Peyer's patch (tissue), 4 donors: ENCODE data around the gene TRIM39. TPM values are rescaled to one million over a fixed set of nuclear protein-coding genes. Genes with fewer than 3 reads are reported as not detected.
A peak's percentile ranks its signal among the peaks of the same experiment; 100 is the strongest.

Source experiments
- DNase-seq, 3 donors: peaks; one replicate each; pipeline ENCODE4 v3.0.0-alpha.2; 2017 to 2019
- H3K27ac ChIP-seq, 4 donors: fragments of 200-600 bp; sonication (generic); one replicate each; pipeline ENCODE4 v1.5.1; 2016 to 2019
- H3K27me3 ChIP-seq, 2 donors: fragments of 200-600 bp; sonication (generic); one replicate each; pipeline ENCODE4 v1.5.1; 2019
- H3K36me3 ChIP-seq, 3 donors: fragments of 200-600 bp; sonication (generic); one replicate each; pipeline ENCODE4 v1.5.1; 2016 to 2019
- H3K4me1 ChIP-seq, 4 donors: fragments of 200-600 bp; sonication (generic); one replicate each; pipeline ENCODE4 v1.5.1; 2016 to 2019
- H3K4me3 ChIP-seq, 4 donors: fragments of 200-600 bp; sonication (generic); 1 replicate in 3 of 4; 2 replicates in 1 of 4; pipeline ENCODE4 v1.5.1; 2016 to 2019; ENCODE audit warnings: mild to moderate bottlenecking in 1 of 4
- H3K9me3 ChIP-seq, 4 donors: fragments of 200-600 bp; sonication (generic); one replicate each; pipeline ENCODE4 v1.5.1; 2016 to 2019; ENCODE audit warnings: mild to moderate bottlenecking in 1 of 4
- POLR2A ChIP-seq, 2 donors: fragments of 450-650 bp; IDR thresholded peaks; one replicate each; pipeline ENCODE4 v1.5.1; 2017; ENCODE audit warnings: antibody characterized with exemption in 2 of 2, mild to moderate bottlenecking in 2 of 2, moderate library complexity in 2 of 2
- total RNA-seq, 4 donors: library from RNA; depleted of rRNA; stranded (reverse); fragments of >200 nt; gene quantifications; one replicate each; pipeline ENCODE4 v1.1.0, GENCODE V29; 2016
- TF ChIP-seq, protein P1 (sequence below), 6 experiments: fragments of 450-650 bp in 4 of 6; fragments of 200-600 bp in 2 of 6; sonication (generic) in 1 of 6; IDR thresholded peaks; one replicate each; pipeline ENCODE4 v1.5.1; 2017 to 2019; ENCODE audit warnings: antibody characterized with exemption in 6 of 6, mild to moderate bottlenecking in 3 of 6, moderate library complexity in 1 of 6

The TRIM39 gene
- total RNA-seq, 4 donors from 2014 or later, result 10.7 to 23.6 (median 16.4) TPM

- H3K4me1 ChIP-seq, result peaks cover 0 to 24% (median 11%) of the 10 kb centered on the region in 4 donors
- TF ChIP-seq, protein P1, sequence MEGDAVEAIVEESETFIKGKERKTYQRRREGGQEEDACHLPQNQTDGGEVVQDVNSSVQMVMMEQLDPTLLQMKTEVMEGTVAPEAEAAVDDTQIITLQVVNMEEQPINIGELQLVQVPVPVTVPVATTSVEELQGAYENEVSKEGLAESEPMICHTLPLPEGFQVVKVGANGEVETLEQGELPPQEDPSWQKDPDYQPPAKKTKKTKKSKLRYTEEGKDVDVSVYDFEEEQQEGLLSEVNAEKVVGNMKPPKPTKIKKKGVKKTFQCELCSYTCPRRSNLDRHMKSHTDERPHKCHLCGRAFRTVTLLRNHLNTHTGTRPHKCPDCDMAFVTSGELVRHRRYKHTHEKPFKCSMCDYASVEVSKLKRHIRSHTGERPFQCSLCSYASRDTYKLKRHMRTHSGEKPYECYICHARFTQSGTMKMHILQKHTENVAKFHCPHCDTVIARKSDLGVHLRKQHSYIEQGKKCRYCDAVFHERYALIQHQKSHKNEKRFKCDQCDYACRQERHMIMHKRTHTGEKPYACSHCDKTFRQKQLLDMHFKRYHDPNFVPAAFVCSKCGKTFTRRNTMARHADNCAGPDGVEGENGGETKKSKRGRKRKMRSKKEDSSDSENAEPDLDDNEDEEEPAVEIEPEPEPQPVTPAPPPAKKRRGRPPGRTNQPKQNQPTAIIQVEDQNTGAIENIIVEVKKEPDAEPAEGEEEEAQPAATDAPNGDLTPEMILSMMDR (IDR thresholded peaks at IDR 0.05), result no peak
- TF ChIP-seq POLR2A (IDR thresholded peaks at IDR 0.05), result no peak
- no peak for DNase-seq
- no peak overlapping the region for H3K4me3 ChIP-seq
- H3K36me3 ChIP-seq, result no peaks in the 10 kb centered on the region
- no peak overlapping the region for H3K27ac ChIP-seq
- no peaks in the 10 kb centered on the region for H3K9me3 ChIP-seq
- no peaks in the 10 kb centered on the region for H3K27me3 ChIP-seq
Observed at GRCh38 chr6:30323806-30324205, 2.9 kb upstream of the TRIM39 start.

DNA sequence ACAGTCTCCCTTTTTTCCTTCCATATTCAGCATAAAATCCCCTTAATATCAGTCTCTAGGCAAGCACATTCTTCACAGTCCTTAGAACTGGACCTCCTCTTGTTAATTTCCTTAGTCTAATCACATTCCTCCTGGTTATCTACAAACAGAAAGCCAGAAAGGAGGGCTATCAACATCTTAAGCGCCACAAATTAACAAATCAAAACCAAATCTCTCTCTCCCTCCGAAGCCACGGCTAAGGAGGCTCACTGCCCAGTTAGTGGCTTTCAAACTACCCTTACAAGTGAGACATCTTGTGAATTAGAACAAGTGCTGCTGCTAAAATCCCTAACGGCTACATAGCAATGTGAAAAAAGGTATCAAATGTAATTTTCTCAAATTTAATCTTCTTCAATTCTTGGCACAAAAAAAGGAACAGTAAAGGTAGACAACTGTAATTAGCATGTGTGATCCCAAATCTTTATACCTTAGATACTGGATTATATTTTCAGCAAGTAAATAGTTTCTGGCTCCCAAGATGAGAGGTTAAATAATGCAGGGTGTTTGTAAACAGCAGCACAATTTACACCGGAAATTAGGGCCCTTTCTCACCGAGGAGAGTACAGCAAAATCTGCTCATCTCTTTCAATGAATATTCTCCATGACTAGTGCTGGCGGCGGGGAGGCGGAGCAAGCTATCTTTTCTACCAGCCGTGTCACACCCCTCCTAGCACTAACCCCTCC is 1.4 kb upstream of the TRIM39 start:
- DNase-seq, result peak in 1 of 3 donors; percentile 64
- peaks cover 0 to 24% (median 11%) of the 10 kb centered on the region in 4 donors for H3K4me1 ChIP-seq
- H3K27me3 ChIP-seq, result no peaks in the 10 kb centered on the region

GRCh38 chr6:30325873-30326525 is 728 bp upstream of the TRIM39 start:
- DNase-seq, result peak; percentile 66 to 78 (median 77)
- Histone ChIP-seq H3K4me3 (peak overlapping the region; percentile 77 to 98 (median 83)), H3K36me3 (peaks cover 0 to 21% (median 0%) of the 10 kb centered on the region in 3 donors), H3K27me3 (no peaks in the 10 kb centered on the region), H3K4me1 (peaks cover 0 to 24% (median 11%) of the 10 kb centered on the region in 4 donors), H3K27ac (peak overlapping the region; percentile 92 to 99 (median 98)), H3K9me3 (no peaks in the 10 kb centered on the region)
- TF ChIP-seq POLR2A (IDR thresholded peaks at IDR 0.05), result no peak
- TF ChIP-seq, protein P1 (IDR thresholded peaks at IDR 0.05), result no peak

More for the DNA sequence above, 1.4 kb upstream of the TRIM39 start:
- TF ChIP-seq, protein P1 (IDR thresholded peaks at IDR 0.05), result no peak
- no peak for TF ChIP-seq POLR2A (IDR thresholded peaks at IDR 0.05)
- Histone ChIP-seq H3K36me3 (peaks cover 0 to 15% (median 0%) of the 10 kb centered on the region in 3 donors), H3K4me3 (peak overlapping the region; percentile 77 to 98 (median 83)), H3K27ac (peak overlapping the region; percentile 92 to 99 (median 98)), H3K9me3 (no peaks in the 10 kb centered on the region)

- peak in 1 of 3 donors; percentile 67 for DNase-seq
- H3K4me3 ChIP-seq, result peak overlapping the region; percentile 77 to 98 (median 83)
- no peaks in the 10 kb centered on the region for H3K9me3 ChIP-seq
- TF ChIP-seq POLR2A (IDR thresholded peaks at IDR 0.05), result no peak
- TF ChIP-seq, protein P1 (IDR thresholded peaks at IDR 0.05), result no peak
- H3K36me3 ChIP-seq, result peaks cover 0 to 33% (median 0%) of the 10 kb centered on the region in 3 donors
- no peaks in the 10 kb centered on the region for H3K27me3 ChIP-seq
- peak overlapping the region; percentile 92 to 99 (median 98) for H3K27ac ChIP-seq
- peaks cover 0 to 24% (median 11%) of the 10 kb centered on the region in 4 donors for H3K4me1 ChIP-seq
Observed at GRCh38 chr6:30327232-30327746, 562 bp downstream of the TRIM39 start.

DNA sequence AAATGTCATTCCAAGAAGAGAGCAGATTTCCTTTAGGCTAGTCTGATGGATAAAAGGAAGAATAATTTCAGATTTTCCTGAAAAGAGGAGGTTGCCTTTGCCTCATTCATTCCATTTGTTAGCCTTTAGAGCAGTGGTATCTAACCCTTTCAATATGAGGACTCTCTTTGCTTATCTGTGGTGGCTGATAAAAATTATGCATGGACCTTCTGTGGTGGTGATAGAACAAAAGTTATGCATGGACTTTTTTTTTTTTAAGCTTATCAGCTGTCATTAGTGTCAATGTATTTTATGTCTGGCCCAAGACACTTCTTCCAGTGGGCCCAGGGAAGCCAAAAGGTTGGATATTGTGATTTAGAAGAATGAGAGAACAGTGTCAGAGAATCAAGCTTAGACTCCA is 1.7 kb downstream of the TRIM39 start:
- Histone ChIP-seq H3K27me3 (no peaks in the 10 kb centered on the region), H3K4me1 (peaks cover 0 to 20% (median 11%) of the 10 kb centered on the region in 4 donors), H3K9me3 (no peaks in the 10 kb centered on the region), H3K36me3 (peaks cover 0 to 34% (median 0%) of the 10 kb centered on the region in 3 donors), H3K27ac (no peak overlapping the region), H3K4me3 (no peak overlapping the region)
- no peak for DNase-seq
- TF ChIP-seq POLR2A (IDR thresholded peaks at IDR 0.05), result no peak
- TF ChIP-seq, protein P1 (IDR thresholded peaks at IDR 0.05), result no peak
